Measurements from ENCODE around the gene PRH2. TPM values are rescaled to one million over a fixed set of nuclear protein-coding genes. Genes with fewer than 3 reads are reported as not detected.

PRH2 gene
- total and polyA plus RNA-seq, 2 donors from 2014 or later: not detected

DNA sequence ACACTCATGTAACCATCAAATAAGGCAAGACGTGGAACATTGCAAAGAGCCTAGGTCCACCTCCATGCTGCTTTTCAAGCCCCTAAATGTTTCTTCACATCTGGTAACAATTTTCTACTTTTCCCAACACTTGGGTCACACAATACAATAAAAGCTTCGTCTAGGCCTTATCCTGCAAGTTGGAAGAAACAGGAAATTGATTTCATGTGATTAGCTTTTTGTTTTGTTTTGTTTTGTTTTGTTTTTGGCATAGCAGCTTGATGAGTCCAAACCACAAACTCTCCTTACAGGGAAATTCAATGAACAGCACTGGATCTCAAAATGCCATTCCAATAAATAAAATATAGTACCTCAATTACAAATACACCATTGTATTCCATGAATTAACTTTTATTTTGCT is 38.4 kb downstream of the PRH2 start:
- Histone ChIP-seq H3K9ac (ENCODE audit: low read length in 3 of 3) (no peak overlapping the region), H3K9me3 (ENCODE audit: control insufficient read depth in 2 of 3, insufficient read depth in 1 of 3, low read length in 3 of 3) (no peaks in the 10 kb centered on the region), H3K36me3 (ENCODE audit: control insufficient read depth in 2 of 3, insufficient read depth in 3 of 3, low read length in 3 of 3) (no peaks in the 10 kb centered on the region), H3K27me3 (ENCODE audit: control insufficient read depth, insufficient read depth, low read length) (no peaks in the 10 kb centered on the region), H3K4me1 (ENCODE audit: control insufficient read depth in 2 of 3, insufficient read depth in 2 of 3, low read depth in 1 of 3, low read length in 3 of 3) (peaks cover 0 to 2% (median 0%) of the 10 kb centered on the region in 3 donors), H3K4me3 (ENCODE audit: low read length in 3 of 3) (no peak overlapping the region), H3K27ac (ENCODE audit: low read depth in 2 of 2, low read length in 2 of 2) (no peak overlapping the region)
- peak in 2 of 5 donors; percentile 2 to 16 for DNase-seq
- intact Hi-C loops (cut with DNase I): no loop called here
- TF ChIP-seq CTCF (IDR thresholded peaks at IDR 0.05; ENCODE audit: borderline replicate concordance, extremely low read depth, insufficient read depth): no peak
- FAIRE-seq: no peak

- FAIRE-seq (peak; percentile 66), DNase-seq (peak in 2 of 5 donors; percentile 40 to 65)
- intact Hi-C loops (cut with DNase I): no loop called here
These were observed 39.9 kb downstream of the PRH2 start for GRCh38 chr12:10968765-10969456.

GRCh38 chr12:10974965-10975364 is 45.9 kb downstream of the PRH2 start:
- Histone ChIP-seq H3K27ac (ENCODE audit: low read depth in 2 of 2, low read length in 2 of 2) (no peak overlapping the region), H3K9me3 (ENCODE audit: control insufficient read depth in 2 of 3, insufficient read depth in 1 of 3, low read length in 3 of 3) (no peaks in the 10 kb centered on the region), H3K4me3 (ENCODE audit: low read length in 3 of 3) (no peak overlapping the region), H3K4me1 (ENCODE audit: control insufficient read depth in 2 of 3, insufficient read depth in 2 of 3, low read depth in 1 of 3, low read length in 3 of 3) (no peaks in the 10 kb centered on the region), H3K36me3 (ENCODE audit: control insufficient read depth in 2 of 3, insufficient read depth in 3 of 3, low read length in 3 of 3) (no peaks in the 10 kb centered on the region), H3K27me3 (ENCODE audit: control insufficient read depth, insufficient read depth, low read length) (no peaks in the 10 kb centered on the region), H3K9ac (ENCODE audit: low read length in 3 of 3) (no peak overlapping the region)
- DNase-seq (no peak), FAIRE-seq (no peak)
- intact Hi-C loops (cut with DNase I): no loop called here
- no peak for TF ChIP-seq CTCF (IDR thresholded peaks at IDR 0.05; ENCODE audit: borderline replicate concordance, extremely low read depth, insufficient read depth)

More at GRCh38 chr12:10968765-10969456, 39.9 kb downstream of the PRH2 start:
- H3K36me3 ChIP-seq (ENCODE audit: control insufficient read depth in 2 of 3, insufficient read depth in 3 of 3, low read length in 3 of 3): no peaks in the 10 kb centered on the region
- no peak for TF ChIP-seq CTCF (IDR thresholded peaks at IDR 0.05; ENCODE audit: borderline replicate concordance, extremely low read depth, insufficient read depth)
- no peaks in the 10 kb centered on the region for H3K27me3 ChIP-seq (ENCODE audit: control insufficient read depth, insufficient read depth, low read length)
- peaks cover 0 to 2% (median 0%) of the 10 kb centered on the region in 3 donors for H3K4me1 ChIP-seq (ENCODE audit: control insufficient read depth in 2 of 3, insufficient read depth in 2 of 3, low read depth in 1 of 3, low read length in 3 of 3)
- H3K4me3 ChIP-seq (ENCODE audit: low read length in 3 of 3): no peak overlapping the region
- H3K9ac ChIP-seq (ENCODE audit: low read length in 3 of 3): no peak overlapping the region
- no peak overlapping the region for H3K27ac ChIP-seq (ENCODE audit: low read depth in 2 of 2, low read length in 2 of 2)
- no peaks in the 10 kb centered on the region for H3K9me3 ChIP-seq (ENCODE audit: control insufficient read depth in 2 of 3, insufficient read depth in 1 of 3, low read length in 3 of 3)

Measured in kidney (tissue), 14 donors.